ENCODE results near the gene PRXL2A.
"Not testable (repeated sequence)": the region's sequence is repeated elsewhere in the genome, so short reads cannot be mapped to it uniquely, and the experiment has no call there.

Gene PRXL2A

DNA sequence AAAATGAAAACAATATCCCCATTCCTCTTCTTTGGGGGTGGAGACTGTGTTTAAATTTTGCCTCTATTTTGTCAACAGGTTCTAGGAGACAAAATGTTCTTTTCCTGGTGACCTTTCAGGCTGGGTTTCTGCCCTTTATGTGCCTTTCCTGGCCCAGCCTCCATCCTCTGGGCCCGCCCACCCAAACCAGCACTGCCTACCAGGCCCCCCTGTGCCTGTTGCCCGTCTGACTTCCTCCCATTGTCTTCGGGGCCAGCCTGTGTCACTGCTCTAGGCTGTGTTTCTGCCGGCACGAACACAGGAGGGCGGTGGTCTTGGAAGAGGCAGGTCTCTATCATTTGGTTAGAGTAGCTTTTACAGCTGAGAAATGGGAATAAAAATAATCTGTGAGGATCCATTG, 59.7 kb downstream of the PRXL2A start:
- in situ Hi-C loops (cut with HindIII; ENCODE audit: low pct_ligation_motif_present, low pct_unique_long_range_greater_than_20kb, low sequenced_read_pairs): no loop called here
- no peak for DNase-seq

DNA sequence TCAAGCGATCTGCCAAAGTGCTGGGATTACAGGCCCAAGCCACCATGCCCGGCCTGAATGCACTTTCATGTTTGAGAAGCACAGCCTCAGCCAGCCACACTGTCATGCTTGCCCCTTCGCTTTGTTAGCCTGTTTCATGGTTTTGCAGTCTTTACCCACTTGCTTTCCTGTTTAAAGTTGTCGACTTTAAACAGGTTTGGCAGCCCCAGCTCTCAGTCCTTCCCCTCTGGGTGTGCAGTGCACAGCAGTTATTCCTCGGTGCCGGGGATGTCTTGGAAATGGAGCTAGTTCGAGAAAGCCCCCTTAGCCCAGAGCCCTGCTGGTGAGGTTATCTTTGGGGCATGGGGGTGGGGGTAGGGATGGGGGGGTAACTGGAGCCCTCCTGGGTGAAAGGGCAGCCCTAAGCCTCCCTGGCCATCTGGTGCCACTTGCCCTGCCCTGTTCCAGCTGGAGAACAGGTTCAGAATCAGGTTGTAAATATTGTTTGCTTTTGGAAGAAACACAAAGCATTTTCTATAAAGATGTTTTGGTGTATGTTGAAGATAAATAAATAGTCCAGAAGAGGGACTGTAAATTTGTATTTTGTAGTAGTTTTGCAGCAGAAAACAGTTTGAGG, 60.6 kb downstream of the PRXL2A start:
- in situ Hi-C loops (cut with HindIII; ENCODE audit: low pct_ligation_motif_present, low pct_unique_long_range_greater_than_20kb, low sequenced_read_pairs): no loop called here
- no peak for DNase-seq

DNA sequence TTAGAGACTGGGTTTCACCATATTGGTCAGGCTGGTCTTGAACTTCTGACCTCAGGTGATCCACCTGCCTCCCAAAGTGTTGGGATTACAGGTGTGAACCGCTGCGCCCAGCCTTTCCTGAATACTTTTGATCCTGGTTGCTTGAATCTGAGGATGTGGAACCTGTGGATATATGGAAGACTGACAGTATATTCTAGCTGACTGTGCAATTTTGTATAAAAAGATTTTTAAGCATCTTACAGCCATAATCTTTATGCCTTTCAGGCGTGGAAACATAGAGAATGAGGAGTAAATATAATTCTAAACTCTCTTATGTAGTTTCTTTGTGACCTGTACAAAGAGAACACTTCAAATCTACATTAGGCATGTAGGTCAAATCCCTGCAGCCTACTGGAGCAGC, 61.9 kb downstream of the PRXL2A start:
- in situ Hi-C loops (cut with HindIII; ENCODE audit: low pct_ligation_motif_present, low pct_unique_long_range_greater_than_20kb, low sequenced_read_pairs): no loop called here
- DNase-seq: no peak

DNA sequence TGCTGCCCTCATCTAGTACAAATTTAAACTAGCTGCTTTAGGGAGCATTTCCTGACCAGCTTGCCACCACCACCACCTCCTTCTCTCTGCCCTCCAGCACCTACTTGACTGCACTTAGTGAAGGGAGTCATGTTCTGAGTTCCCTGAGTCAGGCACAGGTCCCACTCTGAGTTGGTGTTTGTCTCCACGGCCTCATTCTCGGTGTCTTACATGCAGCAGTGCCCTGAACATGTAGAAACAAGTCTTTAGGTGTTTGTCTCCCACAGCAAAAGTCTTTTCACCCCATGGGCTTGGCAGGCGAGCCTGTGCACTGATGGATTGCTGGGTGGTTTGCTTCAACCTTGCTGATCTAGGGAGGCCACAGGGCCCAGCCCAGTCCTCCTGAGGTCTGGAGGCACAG, 62.6 kb downstream of the PRXL2A start:
- DNase-seq: no peak
- in situ Hi-C loops (cut with HindIII; ENCODE audit: low pct_ligation_motif_present, low pct_unique_long_range_greater_than_20kb, low sequenced_read_pairs): no loop called here

DNA sequence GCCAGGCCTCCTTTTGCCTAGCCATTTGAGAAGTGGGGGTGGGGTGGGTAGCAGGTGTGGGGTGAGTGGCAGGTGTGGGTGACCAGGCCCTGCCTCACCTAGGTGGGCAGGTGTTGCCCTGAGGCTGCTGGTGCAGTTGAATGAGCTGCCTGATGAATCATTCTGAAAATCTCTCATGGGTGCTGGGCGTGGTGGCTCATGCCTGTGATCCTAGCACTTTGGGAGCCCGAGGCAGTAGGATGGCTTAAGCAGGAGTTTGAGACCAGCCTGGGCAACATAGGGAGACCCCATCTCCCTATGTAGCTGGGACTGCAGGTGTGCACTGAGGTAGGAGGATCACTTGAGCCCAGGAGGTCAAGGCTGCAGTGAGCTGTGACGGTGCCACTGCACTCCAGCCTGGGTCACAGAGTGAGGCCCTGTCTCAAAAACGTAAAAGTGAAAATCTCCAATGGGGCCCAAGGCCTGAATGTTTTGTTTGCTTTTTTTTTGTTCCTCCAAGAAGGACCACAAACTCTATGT, 63.4 kb downstream of the PRXL2A start:
- in situ Hi-C loops (cut with HindIII; ENCODE audit: low pct_ligation_motif_present, low pct_unique_long_range_greater_than_20kb, low sequenced_read_pairs): no loop called here
- DNase-seq: peak; percentile 41

DNA sequence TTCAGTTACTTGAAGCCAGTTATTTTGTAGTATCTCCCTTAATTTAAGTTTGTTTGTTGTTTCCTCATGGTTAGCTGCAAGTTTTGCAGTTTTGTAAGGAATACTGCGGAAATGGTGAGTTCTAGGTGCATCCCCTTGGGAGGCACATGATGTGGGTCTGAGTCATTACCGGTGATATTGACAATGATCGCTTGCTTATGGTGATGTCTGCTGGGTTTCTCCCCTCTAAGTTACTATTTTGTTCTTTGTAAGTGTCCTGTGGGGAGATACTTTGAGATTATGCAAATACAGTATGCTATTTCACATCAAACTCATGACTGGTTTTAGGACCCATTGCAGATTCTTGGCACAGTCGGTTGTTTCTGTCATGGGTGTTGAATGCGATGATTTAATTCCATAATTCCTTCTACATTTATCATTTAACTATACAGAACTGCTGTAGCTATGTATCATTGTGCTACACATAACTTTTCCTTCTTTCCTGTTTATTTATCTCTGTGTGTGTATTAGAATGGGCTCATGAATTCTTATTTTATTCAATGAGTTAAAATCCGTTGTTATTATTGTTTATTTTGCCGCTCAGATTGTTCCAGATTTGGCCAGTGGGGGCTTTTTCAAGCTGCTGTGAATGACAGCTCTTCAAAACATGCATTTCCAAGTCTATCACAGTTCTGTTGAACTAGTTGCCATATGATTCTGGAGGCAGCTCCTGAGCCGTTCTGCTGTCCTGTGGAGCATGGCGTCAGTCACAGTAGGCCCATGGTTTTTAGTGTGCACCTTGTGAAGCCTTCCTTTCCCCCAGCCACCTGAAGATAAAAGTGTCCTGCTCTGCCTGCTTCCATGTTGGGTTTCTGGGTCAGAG, 64.1 kb downstream of the PRXL2A start:
- DNase-seq: peak; percentile 39
- in situ Hi-C loops (cut with HindIII; ENCODE audit: low pct_ligation_motif_present, low pct_unique_long_range_greater_than_20kb, low sequenced_read_pairs): no loop called here

DNA sequence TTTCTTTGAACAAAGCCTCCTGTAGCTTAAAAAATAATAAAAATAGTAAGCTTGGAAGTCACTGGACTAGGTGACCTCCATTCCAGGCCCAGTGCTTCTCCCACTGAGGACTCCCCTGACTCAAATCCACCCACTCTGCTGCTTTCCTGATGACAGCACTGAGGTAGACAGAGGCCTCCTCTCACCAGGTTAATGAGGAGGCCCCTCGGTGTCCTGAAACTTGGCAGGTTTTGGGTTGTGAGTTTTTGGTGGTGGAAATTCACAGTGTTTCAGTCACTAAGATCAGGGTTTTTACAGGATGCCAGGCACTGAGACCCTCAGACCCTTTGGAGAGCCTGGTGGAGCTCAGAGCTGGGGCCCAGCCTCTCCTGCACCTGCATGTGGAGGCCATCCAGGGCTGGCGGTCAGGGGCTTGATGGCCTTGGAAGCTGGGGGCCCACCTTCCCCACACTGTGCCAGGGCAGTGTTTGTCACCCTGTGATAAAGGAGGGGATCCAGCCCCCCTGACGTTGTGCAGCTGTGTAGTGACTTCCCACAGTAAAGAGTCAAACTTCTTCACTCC, 64.8 kb downstream of the PRXL2A start:
- in situ Hi-C loops (cut with HindIII; ENCODE audit: low pct_ligation_motif_present, low pct_unique_long_range_greater_than_20kb, low sequenced_read_pairs): no loop called here
- no peak for DNase-seq

DNA sequence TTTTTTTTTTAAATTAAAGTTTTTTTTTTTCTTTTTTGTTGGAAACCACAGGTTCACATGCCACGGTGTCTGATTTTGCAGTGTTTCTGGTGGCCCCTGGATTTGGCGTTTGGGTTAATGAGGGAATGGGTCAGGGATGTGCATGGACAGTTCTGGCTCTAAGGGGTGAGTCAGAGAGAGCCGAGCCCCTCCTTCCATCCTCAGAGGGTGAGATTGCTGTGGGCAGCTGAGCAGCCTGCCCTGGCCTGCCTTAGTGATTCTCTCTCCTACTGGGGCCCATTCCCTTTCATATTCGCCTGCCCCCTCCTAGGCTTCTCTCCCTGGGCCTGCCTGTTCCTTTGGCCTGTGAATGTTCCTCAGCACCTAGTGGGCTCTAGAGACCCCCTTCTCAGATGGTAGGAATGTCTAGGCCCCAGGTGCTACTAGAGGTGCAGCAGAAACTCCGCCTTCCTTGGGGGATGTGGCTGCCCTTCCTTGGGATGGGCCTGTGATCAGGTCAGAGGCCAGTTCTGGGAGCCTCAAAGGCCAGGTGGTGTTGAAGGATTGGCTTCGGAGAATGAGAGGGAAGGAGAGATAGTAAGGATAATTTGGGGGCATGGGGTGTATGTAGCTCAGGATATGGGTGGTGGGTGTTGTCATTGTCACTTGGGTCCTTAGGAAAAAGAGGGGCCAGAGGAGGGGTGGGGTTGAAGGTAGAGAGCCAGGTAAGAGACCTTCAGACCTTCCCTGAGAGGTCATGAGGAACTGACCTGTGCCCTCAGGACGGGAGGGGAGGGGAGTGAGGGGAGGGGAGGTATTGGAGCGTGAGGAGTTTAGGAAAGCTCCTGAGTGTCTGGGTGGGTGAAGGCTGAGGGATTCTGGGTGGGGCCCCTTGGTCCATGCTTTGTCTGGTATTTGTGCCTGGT, 65.6 kb downstream of the PRXL2A start:
- in situ Hi-C loops (cut with HindIII; ENCODE audit: low pct_ligation_motif_present, low pct_unique_long_range_greater_than_20kb, low sequenced_read_pairs): no loop called here

DNA sequence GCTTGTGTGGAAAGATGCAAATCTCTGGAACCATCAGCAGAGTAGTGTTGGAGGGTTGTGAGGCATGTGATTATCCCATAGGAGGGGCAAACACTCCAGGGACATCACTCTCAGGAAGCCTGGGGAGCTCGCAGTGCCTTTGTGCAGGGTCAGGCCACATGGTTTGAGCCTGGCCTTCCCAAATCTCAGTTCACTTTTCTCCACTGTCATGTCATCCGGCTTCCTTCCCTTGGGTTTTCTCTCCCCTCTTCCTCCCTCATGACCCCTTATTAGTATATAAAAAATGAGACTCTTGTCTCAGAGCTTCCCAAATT, 66.2 kb downstream of the PRXL2A start:
- DNase-seq: no peak

More for the DNA sequence above, 65.6 kb downstream of the PRXL2A start:
- peak; percentile 70 for DNase-seq

DNA sequence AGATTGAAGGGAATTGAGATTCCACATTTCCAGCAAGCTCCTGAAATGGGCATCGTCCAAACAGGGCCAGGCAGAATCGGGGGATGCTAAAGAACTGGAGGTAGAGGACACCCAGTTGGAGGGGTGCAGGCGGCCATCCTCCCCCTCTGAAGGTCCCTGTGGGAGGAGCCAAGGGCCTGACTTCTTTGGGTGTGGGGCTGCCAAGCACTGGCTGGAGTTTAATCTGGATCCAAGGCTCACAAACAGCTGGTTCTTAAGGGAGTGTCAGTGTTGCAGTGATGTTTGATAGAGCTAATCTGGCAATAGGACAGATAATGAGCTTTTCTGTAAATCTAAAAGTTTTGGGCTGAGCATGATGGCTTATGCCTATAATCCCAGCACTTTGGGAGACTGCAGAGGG, 66.6 kb downstream of the PRXL2A start:
- in situ Hi-C loops (cut with HindIII; ENCODE audit: low pct_ligation_motif_present, low pct_unique_long_range_greater_than_20kb, low sequenced_read_pairs): no loop called here
- no peak for DNase-seq

More for the DNA sequence above, 66.2 kb downstream of the PRXL2A start:
- in situ Hi-C loops (cut with HindIII; ENCODE audit: low pct_ligation_motif_present, low pct_unique_long_range_greater_than_20kb, low sequenced_read_pairs): no loop called here

DNA sequence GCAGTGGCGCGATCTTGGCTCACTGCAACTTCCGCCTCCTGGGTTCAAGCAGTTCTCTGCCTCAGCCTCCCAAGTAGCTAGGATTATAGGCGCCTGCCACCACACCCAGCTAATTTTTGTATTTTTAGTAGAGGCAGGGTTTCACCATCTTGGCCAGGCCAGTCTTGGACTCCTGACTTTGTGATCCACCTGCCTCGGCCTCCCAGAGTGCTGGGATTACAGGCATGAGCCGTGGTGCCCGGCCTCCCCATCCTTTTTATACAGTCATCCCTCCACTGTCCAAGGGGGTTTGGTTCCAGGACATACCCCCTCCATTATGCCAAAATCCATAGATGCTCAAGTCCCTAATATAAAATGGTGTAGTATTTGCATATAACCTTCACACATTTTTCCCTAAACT, 67.3 kb downstream of the PRXL2A start:
- in situ Hi-C loops (cut with HindIII; ENCODE audit: low pct_ligation_motif_present, low pct_unique_long_range_greater_than_20kb, low sequenced_read_pairs): not testable (repeated sequence)

DNA sequence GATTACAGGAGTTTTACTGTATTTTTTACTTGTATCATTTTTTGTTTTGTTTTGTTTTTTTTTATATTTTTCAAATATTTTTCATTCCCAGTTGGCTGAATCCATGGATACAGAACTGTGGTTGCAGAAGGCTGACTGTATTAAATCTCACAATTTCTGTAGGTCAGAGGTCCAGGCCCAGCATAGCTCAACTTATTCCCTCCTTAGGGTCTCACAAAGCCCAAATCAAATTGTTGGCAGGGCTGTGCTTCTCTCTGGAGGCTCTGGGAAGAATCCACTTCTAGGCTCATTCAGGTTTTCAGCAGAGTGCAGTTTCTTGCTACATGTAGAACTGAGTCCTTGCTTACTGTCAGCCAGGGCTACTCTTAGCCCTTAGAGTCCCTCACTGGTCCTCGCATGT, 68.3 kb downstream of the PRXL2A start:
- DNase-seq: no peak
- in situ Hi-C loops (cut with HindIII; ENCODE audit: low pct_ligation_motif_present, low pct_unique_long_range_greater_than_20kb, low sequenced_read_pairs): no loop called here

More for the DNA sequence above, 67.3 kb downstream of the PRXL2A start:
- DNase-seq: not testable (repeated sequence)

DNA sequence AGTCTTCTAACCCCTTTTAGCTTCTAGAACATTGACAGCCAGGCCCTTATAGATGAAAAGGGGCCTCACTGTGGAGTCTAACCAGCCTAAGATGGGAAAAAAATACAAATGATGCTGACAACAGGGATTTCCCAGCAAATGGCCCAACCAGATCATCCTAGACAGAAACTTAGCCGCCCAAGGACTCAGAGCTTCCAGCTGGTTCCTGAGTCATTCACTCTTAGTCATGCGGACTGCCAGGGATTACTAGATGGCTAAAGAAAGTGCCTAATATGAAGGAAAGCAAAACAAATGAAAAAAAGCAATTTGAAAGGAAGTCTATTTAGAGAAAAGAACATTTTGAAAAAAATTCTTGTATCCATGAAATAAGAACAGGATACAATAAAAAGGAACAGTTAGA, 69.5 kb downstream of the PRXL2A start:
- in situ Hi-C loops (cut with HindIII; ENCODE audit: low pct_ligation_motif_present, low pct_unique_long_range_greater_than_20kb, low sequenced_read_pairs): no loop called here
- peak; percentile 87 for DNase-seq

DNA sequence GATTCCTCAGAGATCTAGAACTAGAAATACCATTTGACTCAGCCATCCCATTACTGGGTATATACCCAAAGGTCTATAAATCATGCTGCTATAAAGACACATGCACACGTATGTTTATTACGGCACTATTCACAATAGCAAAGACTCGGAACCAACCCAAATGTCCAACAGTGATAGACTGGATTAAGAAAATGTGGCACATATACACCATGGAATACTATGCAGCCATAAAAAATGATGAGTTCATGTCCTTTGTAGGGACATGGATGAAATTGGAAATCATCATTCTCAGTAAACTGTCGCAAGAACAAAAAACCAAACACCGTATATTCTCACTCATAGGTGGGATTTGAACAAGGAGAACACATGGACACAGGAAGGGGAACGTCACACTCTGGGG, 72.0 kb downstream of the PRXL2A start:
- in situ Hi-C loops (cut with HindIII; ENCODE audit: low pct_ligation_motif_present, low pct_unique_long_range_greater_than_20kb, low sequenced_read_pairs); DNase-seq: not testable (repeated sequence)

DNA sequence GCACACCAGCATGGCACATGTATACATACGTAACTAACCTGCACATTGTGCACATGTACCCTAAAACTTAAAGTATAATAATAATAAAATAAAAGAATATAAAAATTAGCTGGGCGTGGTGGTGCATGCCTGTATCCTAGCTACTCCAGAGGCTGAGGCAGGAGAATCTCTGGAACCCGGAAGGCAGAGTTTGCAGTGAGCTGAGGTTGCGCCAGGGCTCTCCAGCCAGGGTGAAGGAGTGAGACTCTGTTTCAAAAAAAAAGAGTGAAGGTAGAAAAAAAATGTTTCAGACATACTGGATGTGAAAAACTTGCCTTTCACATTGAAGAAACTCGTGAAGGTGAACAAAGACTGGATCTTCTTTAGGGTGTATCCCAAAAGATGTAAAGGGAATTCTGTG, 72.5 kb downstream of the PRXL2A start:
- DNase-seq: no peak
- in situ Hi-C loops (cut with HindIII; ENCODE audit: low pct_ligation_motif_present, low pct_unique_long_range_greater_than_20kb, low sequenced_read_pairs): no loop called here

DNA sequence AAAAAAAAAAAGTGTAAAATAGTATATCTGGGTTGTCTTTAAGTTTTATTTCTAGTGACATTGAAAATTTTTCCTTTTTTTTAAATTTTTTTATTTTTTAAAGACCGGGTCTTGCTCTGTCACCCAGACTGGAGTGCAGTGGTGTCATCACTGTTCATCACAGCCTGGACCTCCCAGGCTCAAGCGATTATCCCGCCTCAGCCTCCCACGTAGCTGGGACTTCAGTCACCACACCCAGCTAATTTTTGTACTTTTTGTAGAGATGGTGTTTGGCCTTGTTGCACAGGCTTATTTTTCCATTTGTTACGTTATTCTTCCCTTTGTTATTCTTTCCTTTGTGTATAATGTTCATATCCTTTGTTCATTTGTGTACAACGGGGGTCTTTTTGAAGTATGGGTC, 75.9 kb downstream of the PRXL2A start:
- DNase-seq: no peak
- in situ Hi-C loops (cut with HindIII; ENCODE audit: low pct_ligation_motif_present, low pct_unique_long_range_greater_than_20kb, low sequenced_read_pairs): no loop called here

DNA sequence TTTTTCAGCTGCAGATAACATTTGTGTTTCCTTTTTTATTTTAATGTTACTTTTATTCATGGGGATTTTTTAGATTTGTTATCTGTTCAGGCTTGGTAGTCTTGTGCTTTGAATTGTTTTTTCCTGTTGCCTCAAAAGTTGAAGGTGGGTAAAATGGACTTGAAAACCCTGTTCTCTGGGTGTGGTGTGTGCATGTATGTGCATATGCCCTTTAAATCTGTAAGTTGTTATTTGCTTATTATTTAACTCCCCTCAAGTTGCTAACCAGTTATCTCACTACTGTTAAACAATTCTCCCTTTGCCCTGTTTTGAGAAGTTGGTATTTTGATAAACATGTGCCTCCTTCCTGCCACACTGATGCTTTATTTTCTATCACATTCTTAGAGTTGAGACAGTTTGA, 76.3 kb downstream of the PRXL2A start:
- no peak for DNase-seq

DNA sequence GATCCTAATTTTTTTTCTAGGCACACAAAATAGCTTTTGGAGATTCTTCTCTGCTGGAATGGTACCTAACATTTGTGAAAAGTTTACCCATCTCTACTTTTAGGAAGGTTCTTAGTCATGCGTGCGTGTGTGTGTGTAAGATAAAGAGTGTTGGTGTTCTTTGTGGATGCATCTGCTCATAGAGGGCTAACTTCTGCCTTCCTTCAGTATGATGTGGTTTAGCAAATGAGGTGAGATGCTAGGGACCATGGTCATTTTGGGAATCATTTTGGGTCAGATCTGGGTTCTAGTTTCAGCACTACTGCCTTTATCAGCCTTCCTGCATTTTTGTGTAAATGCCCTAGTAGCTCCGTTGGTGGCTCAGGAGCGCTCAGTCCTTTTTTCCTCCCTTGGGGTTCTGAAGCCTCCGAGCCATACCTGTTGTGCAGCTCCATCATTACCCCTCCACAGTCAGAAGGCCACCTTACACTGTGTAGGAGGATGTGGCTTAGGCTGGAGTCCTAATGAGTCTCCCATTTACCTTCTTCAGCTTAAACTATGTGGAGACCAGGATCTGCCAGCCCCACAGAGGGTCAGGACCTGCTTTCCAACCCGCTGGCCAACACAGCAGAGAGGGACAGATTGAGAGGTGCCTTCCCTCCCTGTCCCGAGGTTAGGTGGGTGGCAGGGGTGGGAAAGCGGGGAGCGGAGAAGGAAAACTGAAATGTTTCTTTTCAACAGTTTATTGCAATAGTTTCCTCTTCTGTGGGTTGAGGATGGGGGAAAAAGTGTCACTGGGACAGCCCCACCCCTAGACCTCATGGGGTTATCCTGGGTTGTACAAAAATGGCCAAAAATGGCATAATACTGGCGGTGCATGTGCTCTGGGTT, 77.0 kb downstream of the PRXL2A start:
- DNase-seq: no peak
- in situ Hi-C loops (cut with HindIII; ENCODE audit: low pct_ligation_motif_present, low pct_unique_long_range_greater_than_20kb, low sequenced_read_pairs): no loop called here

More for the DNA sequence above, 76.3 kb downstream of the PRXL2A start:
- in situ Hi-C loops (cut with HindIII; ENCODE audit: low pct_ligation_motif_present, low pct_unique_long_range_greater_than_20kb, low sequenced_read_pairs): no loop called here
